Adrenal gland (tissue), 12 donors: ENCODE measurements around the gene SESN1. TPM values are rescaled to one million over a fixed set of nuclear protein-coding genes. Genes with fewer than 3 reads are reported as not detected.
A peak's percentile ranks its signal among the peaks of the same experiment; 100 is the strongest.

ENCODE experiments used
- DNase-seq, 7 donors: peaks; one replicate each; pipeline ENCODE4 v3.0.0-alpha.2; 2019 to 2020
- H3K27ac ChIP-seq, 5 donors: fragments of 200-600 bp; sonication (generic) in 4 of 5; 1 replicate in 3 of 5; 2 replicates in 2 of 5; pipeline versions ENCODE4 v1.5.1 to v1.8.0; 2016 to 2020; ENCODE audit warnings: mild to moderate bottlenecking in 1 of 5
- H3K27me3 ChIP-seq: fragments of 200-600 bp; 2 replicates; pipeline ENCODE4 v1.8.0; 2021
- H3K36me3 ChIP-seq, 2 donors: fragments of 200-600 bp; replicated peaks in 1 of 2; 1 replicate in 1 of 2; 2 replicates in 1 of 2; pipeline versions ENCODE4 v1.5.1 to v1.8.0; 2018 to 2022
- H3K4me1 ChIP-seq, 2 donors: fragments of 200-600 bp; replicated peaks in 1 of 2; 1 replicate in 1 of 2; 2 replicates in 1 of 2; pipeline versions ENCODE4 v1.5.1 to v1.8.0; 2018 to 2021
- H3K4me3 ChIP-seq, 4 donors: fragments of 200-600 bp; sonication (generic) in 3 of 4; one replicate each; pipeline ENCODE4 v1.5.1; 2016 to 2018
- H3K9me3 ChIP-seq, 3 donors: fragments of 200-600 bp; sonication (generic) in 1 of 3; replicated peaks in 1 of 3; 1 replicate in 2 of 3; 2 replicates in 1 of 3; pipeline versions ENCODE4 v1.5.1 to v1.8.0; 2016 to 2021
- CTCF ChIP-seq, 6 experiments: fragments of 450-650 bp in 4 of 6; fragments of 200-600 bp in 2 of 6; sonication (generic) in 1 of 6; IDR thresholded peaks; 1 replicate in 5 of 6; 2 replicates in 1 of 6; pipeline versions ENCODE4 v1.5.1 to v1.8.0; 2016 to 2021; ENCODE audit warnings: antibody characterized with exemption in 6 of 6, mild to moderate bottlenecking in 2 of 6, moderate library complexity in 1 of 6
- POLR2A ChIP-seq, 2 donors: fragments of 450-650 bp; IDR thresholded peaks; one replicate each; pipeline ENCODE4 v1.6.1; 2017; ENCODE audit warnings: antibody characterized with exemption in 2 of 2, mild to moderate bottlenecking in 2 of 2, moderate library complexity in 1 of 2
- WGBS, 4 donors: extraction: QIAGEN DNeasy Blood & Tissue Kit in 2 of 4; methylation state at CpG; one replicate each; pipeline versions ENCODE4 v1.1.5 to v1.1.7; 2013 to 2017; 5-methylcytosine and 5-hydroxymethylcytosine counted together
- intact Hi-C, 2 donors: fragments of 100-400 bp; cut with DNase I; formaldehyde crosslinking; loops; one replicate each; pipeline versions ENCODE4 v1.14.1 to v1.15.0; 2022 to 2023
- polyA plus RNA-seq, 3 donors: library from polyadenylated mRNA; stranded (reverse); fragments of 200-250 nt in 2 of 3; fragments of 350-450 nt in 1 of 3; fragmentation: Illumina TruSeq in 1 of 3; extraction: RNeasy Lipid Tissue Mini Kit (QIAGEN cat#74804) in 1 of 3; gene quantifications; one replicate each; pipeline ENCODE4 v1.2.3, GENCODE V29; 2013 to 2014
- total RNA-seq, 9 donors: library from RNA; depleted of rRNA in 4 of 9; stranded (reverse); fragments of >200 nt in 4 of 9; fragments of 120-200 nt in 1 of 9; fragmentation: NEBNext Ultra II Directional in 1 of 9; extraction: Animal tissue kit (Norgen Biotek cat#: 25700) in 1 of 9; gene quantifications; one replicate each; pipeline versions ENCODE4 v1.1.0 to v1.2.4, GENCODE V29; 2013 to 2023
- donor health status: healthy with polysubstance abuse.
- donor health status: Bipolar disorder and iron deficiency.
- donor health status: DM: yes; HTN: yes; CAD: no.
- donor health status: DM: no; HTN: no; CAD: no.
- donor health status: DM: no; HTN: no; CAD: no.
- donor health status: DM: yes; HTN: yes; CAD: no.

SESN1 gene
- total and polyA plus RNA-seq, 12 donors, result 14.2 to 72.7 (median 42.5) TPM

DNA sequence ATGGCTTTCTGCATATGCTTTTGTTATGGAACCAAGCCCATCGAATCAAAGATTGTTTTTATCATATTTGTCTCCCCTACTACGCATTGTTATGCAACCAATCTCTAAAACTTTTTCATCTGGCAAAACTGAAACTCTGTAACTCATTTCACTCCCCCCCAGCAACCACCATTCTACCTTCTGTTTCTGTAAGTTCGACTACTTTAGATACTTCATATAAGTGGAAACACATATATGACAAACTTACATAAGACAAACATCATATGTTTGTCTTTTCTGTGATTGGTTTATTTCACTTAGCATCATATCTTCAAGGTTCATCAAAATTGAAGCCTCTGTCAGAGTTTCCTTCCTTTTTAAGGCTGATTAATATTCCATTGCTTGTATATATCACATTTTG lies 35.4 kb upstream of the SESN1 start:
- H3K4me1 ChIP-seq, result no peaks in the 10 kb centered on the region
- no peak overlapping the region for H3K4me3 ChIP-seq
- 94 to 98% (median 97%) methylated on average over 3 of the region's 3 CpGs for WGBS, 4 donors
- no peaks in the 10 kb centered on the region for H3K36me3 ChIP-seq
- H3K27me3 ChIP-seq, result no peaks in the 10 kb centered on the region
- intact Hi-C loops, result no loop called here
- TF ChIP-seq CTCF (IDR thresholded peaks at IDR 0.05) (no peak), POLR2A (IDR thresholded peaks at IDR 0.05) (no peak)
- no peak for DNase-seq
- no peak overlapping the region for H3K27ac ChIP-seq
- no peaks in the 10 kb centered on the region for H3K9me3 ChIP-seq

- TF ChIP-seq CTCF (IDR thresholded peaks at IDR 0.05), result no peak
- no peak for TF ChIP-seq POLR2A (IDR thresholded peaks at IDR 0.05)
- no peak overlapping the region for H3K27ac ChIP-seq
- intact Hi-C loops, result no loop called here
Measured at GRCh38 chr6:109125504-109125903, 30.9 kb upstream of the SESN1 start.

GRCh38 chr6:109124219-109124618 lies 29.6 kb upstream of the SESN1 start:
- H3K4me3 ChIP-seq, result no peak overlapping the region
- no peaks in the 10 kb centered on the region for H3K9me3 ChIP-seq
- WGBS, 4 donors, result 87 to 100% (median 96%) methylated on average over 2 of the region's 2 CpGs
- no peaks in the 10 kb centered on the region for H3K36me3 ChIP-seq
- no peak for TF ChIP-seq CTCF (IDR thresholded peaks at IDR 0.05)
- TF ChIP-seq POLR2A (IDR thresholded peaks at IDR 0.05), result no peak
- H3K4me1 ChIP-seq, result peaks cover 17 to 26% of the 10 kb centered on the region in 2 donors
- DNase-seq, result no peak
- H3K27ac ChIP-seq, result no peak overlapping the region
- intact Hi-C loops, result no loop called here
- no peaks in the 10 kb centered on the region for H3K27me3 ChIP-seq

More at GRCh38 chr6:109125504-109125903, 30.9 kb upstream of the SESN1 start:
- WGBS, 4 donors, result 74 to 89% (median 85%) methylated on average over 3 of the region's 3 CpGs
- Histone ChIP-seq H3K4me1 (peaks cover 15 to 17% of the 10 kb centered on the region in 2 donors), H3K4me3 (no peak overlapping the region), H3K27me3 (no peaks in the 10 kb centered on the region), H3K36me3 (no peaks in the 10 kb centered on the region), H3K9me3 (no peaks in the 10 kb centered on the region)
- DNase-seq, result no peak

- intact Hi-C loops, result no loop called here
- H3K9me3 ChIP-seq, result no peaks in the 10 kb centered on the region
- peaks cover 17 to 26% of the 10 kb centered on the region in 2 donors for H3K4me1 ChIP-seq
- DNase-seq, result no peak
- no peak for TF ChIP-seq POLR2A (IDR thresholded peaks at IDR 0.05)
- TF ChIP-seq CTCF (IDR thresholded peaks at IDR 0.05), result no peak
- H3K27ac ChIP-seq, result peak overlapping the region in 1 of 5 donors; percentile 2
- H3K4me3 ChIP-seq, result no peak overlapping the region
- no peaks in the 10 kb centered on the region for H3K27me3 ChIP-seq
- no peaks in the 10 kb centered on the region for H3K36me3 ChIP-seq
Measured at GRCh38 chr6:109121411-109121810, 26.8 kb upstream of the SESN1 start.
